CD4-positive, alpha-beta memory T cell (primary cell): ENCODE results near the gene CAPN2. TPM values are rescaled to one million over a fixed set of nuclear protein-coding genes. Genes with fewer than 3 reads are reported as not detected.

Experiments used
- CTCF ChIA-PET: fragments of 350-600 bp; sonication (Branson Sonifier 250); formaldehyde crosslinking; loops from one replicate; lab custom pipeline; 2021; ENCODE audit warnings: inconsistent platforms; ENCODE audit not compliant: partially characterized antibody; lab: Charles Lee
- POLR2A ChIA-PET: fragments of 350-600 bp; sonication (Branson Sonifier 250); formaldehyde crosslinking; loops from one replicate; lab custom pipeline; 2021; ENCODE audit not compliant: partially characterized antibody; lab: Charles Lee
- DNase-seq, 5 donors: peaks; one replicate each; pipeline versions ENCODE4 v3.0.0 to v3.0.0-alpha.2; 2020 to 2022; ENCODE audit warnings: mixed read lengths in 1 of 5
- H3K27ac ChIP-seq: one replicate; pipeline ENCODE4 v1.7.0; 2013; ENCODE audit warnings: low read depth, low read length
- H3K27me3 ChIP-seq: 2 replicates; pipeline ENCODE4 v1.7.0; 2013; ENCODE audit warnings: mild to moderate bottlenecking, low read length, moderate library complexity; ENCODE audit not compliant: insufficient read depth
- H3K36me3 ChIP-seq: 2 replicates; pipeline ENCODE4 v1.7.0; 2013; ENCODE audit warnings: mild to moderate bottlenecking, low read length, moderate library complexity; ENCODE audit not compliant: insufficient read depth
- H3K4me1 ChIP-seq: 2 replicates; pipeline ENCODE4 v1.7.0; 2013; ENCODE audit warnings: mild to moderate bottlenecking, low read length, moderate library complexity; ENCODE audit not compliant: insufficient read depth
- H3K4me3 ChIP-seq, 2 donors: one replicate each; pipeline ENCODE4 v1.7.0; 2013; ENCODE audit warnings: low read length in 2 of 2, mild to moderate bottlenecking in 1 of 2
- H3K9me3 ChIP-seq, 2 donors: one replicate each; pipeline ENCODE4 v1.7.0; 2013; ENCODE audit warnings: low read length in 2 of 2, control low read depth in 1 of 2; ENCODE audit not compliant: control insufficient read depth in 1 of 2
- H3K27ac Mint-ChIP-seq, 7 donors: one replicate each; pipeline ENCODE4 v1.8.0; 2020 to 2021; ENCODE audit warnings: mixed read lengths in 7 of 7, mild to moderate bottlenecking in 6 of 7, inconsistent platforms in 3 of 7, moderate library complexity in 3 of 7
- H3K27me3 Mint-ChIP-seq, 2 donors: one replicate each; pipeline ENCODE4 v1.8.0; 2020 to 2021; ENCODE audit warnings: mixed read lengths in 2 of 2
- H3K36me3 Mint-ChIP-seq, 2 donors: one replicate each; pipeline ENCODE4 v1.8.0; 2020 to 2021; ENCODE audit warnings: mixed read lengths in 2 of 2, inconsistent platforms in 1 of 2, mild to moderate bottlenecking in 1 of 2
- H3K4me1 Mint-ChIP-seq, 4 donors: one replicate each; pipeline ENCODE4 v1.8.0; 2020 to 2021; ENCODE audit warnings: mixed read lengths in 4 of 4, mild to moderate bottlenecking in 1 of 4
- H3K4me3 Mint-ChIP-seq, 8 donors: one replicate each; pipeline ENCODE4 v1.8.0; 2020 to 2021; ENCODE audit warnings: mixed read lengths in 8 of 8, mild to moderate bottlenecking in 7 of 8, moderate library complexity in 6 of 8, inconsistent platforms in 3 of 8
- H3K9me3 Mint-ChIP-seq, 8 donors: one replicate each; pipeline ENCODE4 v1.8.0; 2020 to 2021; ENCODE audit warnings: mixed read lengths in 8 of 8, mild to moderate bottlenecking in 5 of 8, inconsistent platforms in 3 of 8, moderate library complexity in 1 of 8
- intact Hi-C: fragments of 100-400 bp; cut with micrococcal nuclease; formaldehyde crosslinking; loops from one replicate; pipeline ENCODE4 v1.15.1; 2023
- polyA plus RNA-seq, 2 donors: library from polyadenylated mRNA; unstranded; fragments of 300-500 nt; fragmentation: Illumina TruSeq; gene quantifications; one replicate each; pipeline ENCODE4 v1.2.3, GENCODE V29; 2021
- total RNA-seq, 2 experiments: library from RNA; stranded (reverse); gene quantifications; one replicate each; pipeline ENCODE4 v1.2.3, GENCODE V29; 2021

Gene CAPN2
- total and polyA plus RNA-seq, 4 experiments from 2014 or later: 146 to 231 (median 179) TPM

DNA sequence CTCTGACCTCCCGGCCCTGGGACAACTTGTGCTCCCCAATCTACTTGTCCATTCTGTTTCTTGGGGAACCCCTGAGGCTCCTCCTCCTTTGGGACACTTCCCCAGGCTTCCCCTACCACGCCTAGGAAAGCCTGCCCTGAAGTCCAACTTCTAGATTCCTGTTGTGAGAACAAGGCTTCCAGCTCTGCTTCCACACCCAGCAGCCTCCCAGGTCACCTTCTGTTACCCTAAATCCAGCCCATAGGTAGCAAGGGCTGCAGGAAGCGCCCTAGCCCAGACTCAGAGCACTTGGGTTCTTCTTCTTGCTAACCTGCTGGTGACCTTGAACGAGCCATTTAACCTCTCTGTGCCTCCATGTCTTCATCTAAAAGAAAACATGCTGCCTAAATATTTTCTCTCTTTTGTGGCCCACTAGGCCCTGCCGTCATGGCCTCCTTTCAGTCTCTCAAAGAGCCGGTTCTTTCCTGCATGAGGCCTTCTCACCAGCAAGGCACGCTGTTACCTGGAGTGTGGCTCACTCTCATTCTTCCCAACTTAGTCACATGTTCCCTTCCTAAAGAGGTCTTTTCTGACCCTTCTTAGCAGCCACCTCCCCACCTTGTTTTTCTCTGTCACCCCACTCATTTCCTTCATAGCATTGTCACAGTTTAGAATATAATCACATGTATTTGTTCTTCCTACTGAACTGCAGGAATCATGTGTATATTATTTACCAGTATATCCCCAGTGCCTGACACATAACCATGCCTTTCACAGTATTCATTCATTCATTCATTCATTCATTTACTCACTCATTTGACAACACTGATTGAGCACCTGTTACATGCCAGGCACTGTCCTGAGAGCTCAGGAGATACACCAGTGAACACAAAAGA is 1.4 kb downstream of the CAPN2 start:
- ChIA-PET POLR2A (interaction anchor here (0.6 to 4.7 kb wide), 7 partner anchors 7 to 132 kb away, joined by 3 to 71 read pairs (median 8); partner anchors contain the start of gene TP53BP2), CTCF (interaction anchor here (2.0 to 5.2 kb wide), 4 partner anchors 13 to 36 kb away, joined by 8 to 100 read pairs (median 10); no protein-coding TSS in a partner anchor)
- Mint-ChIP-seq H3K4me1 (peaks cover 59 to 87% (median 67%) of the 10 kb centered on the region in 4 donors), H3K36me3 (peaks cover 16 to 23% of the 10 kb centered on the region in 2 donors), H3K4me3 (peak overlapping the region; percentile 82 to 95 (median 88)), H3K27ac (peak overlapping the region; percentile 85 to 98 (median 94)), H3K27me3 (no peaks in the 10 kb centered on the region), H3K9me3 (no peaks in the 10 kb centered on the region)
- H3K9me3 ChIP-seq: no peaks in the 10 kb centered on the region
- intact Hi-C loops: loop anchor here (2.0 to 5.0 kb wide), 2 partner anchors 15 to 134 kb away; partner anchors contain the start of gene TP53BP2
- peak; percentile 23 to 65 (median 33) for DNase-seq
- H3K27me3 ChIP-seq: no peaks in the 10 kb centered on the region
- peaks cover 76% of the 10 kb centered on the region for H3K4me1 ChIP-seq
- H3K36me3 ChIP-seq: peaks cover 14% of the 10 kb centered on the region
- H3K4me3 ChIP-seq: peak overlapping the region; percentile 53 to 74
- peak overlapping the region; percentile 79 for H3K27ac ChIP-seq

DNA sequence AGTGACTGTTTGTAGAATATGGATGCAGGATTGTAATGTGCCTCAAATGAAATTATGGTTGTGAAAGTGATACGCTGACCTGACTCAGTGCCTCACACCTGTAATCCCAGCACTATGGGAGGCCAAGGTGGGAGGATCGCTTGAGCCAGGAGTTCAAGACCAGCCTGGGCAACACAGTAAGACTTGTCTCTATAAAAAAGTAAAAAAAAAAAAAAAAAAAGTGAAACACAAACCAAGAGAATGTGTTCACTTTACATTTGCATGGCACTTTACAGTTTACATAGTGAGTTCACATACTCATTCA is 2.0 kb downstream of the CAPN2 start:
- peak overlapping the region; percentile 85 to 98 (median 96) for H3K27ac Mint-ChIP-seq
- ChIA-PET CTCF (interaction anchor here (5.2 kb wide), 1 partner anchor 36 kb away, joined by 100 read pairs; no protein-coding TSS in a partner anchor), POLR2A (interaction anchor here (4.7 kb wide), 1 partner anchor 35 kb away, joined by 71 read pairs; no protein-coding TSS in a partner anchor)
- no peak for DNase-seq
- H3K4me3 ChIP-seq: peak overlapping the region in 1 of 2 donors; percentile 53
- no peaks in the 10 kb centered on the region for H3K9me3 ChIP-seq
- peaks cover 82% of the 10 kb centered on the region for H3K4me1 ChIP-seq
- no peaks in the 10 kb centered on the region for H3K27me3 Mint-ChIP-seq
- H3K27me3 ChIP-seq: no peaks in the 10 kb centered on the region
- H3K36me3 ChIP-seq: peaks cover 20% of the 10 kb centered on the region
- intact Hi-C loops: loop anchor here (5.0 kb wide), 1 partner anchor 133 kb away; the partner anchor contains the start of gene TP53BP2
- H3K9me3 Mint-ChIP-seq: no peaks in the 10 kb centered on the region
- H3K4me1 Mint-ChIP-seq: peaks cover 57 to 86% (median 71%) of the 10 kb centered on the region in 4 donors
- H3K27ac ChIP-seq: peak overlapping the region; percentile 79
- peak overlapping the region; percentile 86 to 95 (median 88) for H3K4me3 Mint-ChIP-seq
- H3K36me3 Mint-ChIP-seq: peaks cover 22 to 27% of the 10 kb centered on the region in 2 donors

DNA sequence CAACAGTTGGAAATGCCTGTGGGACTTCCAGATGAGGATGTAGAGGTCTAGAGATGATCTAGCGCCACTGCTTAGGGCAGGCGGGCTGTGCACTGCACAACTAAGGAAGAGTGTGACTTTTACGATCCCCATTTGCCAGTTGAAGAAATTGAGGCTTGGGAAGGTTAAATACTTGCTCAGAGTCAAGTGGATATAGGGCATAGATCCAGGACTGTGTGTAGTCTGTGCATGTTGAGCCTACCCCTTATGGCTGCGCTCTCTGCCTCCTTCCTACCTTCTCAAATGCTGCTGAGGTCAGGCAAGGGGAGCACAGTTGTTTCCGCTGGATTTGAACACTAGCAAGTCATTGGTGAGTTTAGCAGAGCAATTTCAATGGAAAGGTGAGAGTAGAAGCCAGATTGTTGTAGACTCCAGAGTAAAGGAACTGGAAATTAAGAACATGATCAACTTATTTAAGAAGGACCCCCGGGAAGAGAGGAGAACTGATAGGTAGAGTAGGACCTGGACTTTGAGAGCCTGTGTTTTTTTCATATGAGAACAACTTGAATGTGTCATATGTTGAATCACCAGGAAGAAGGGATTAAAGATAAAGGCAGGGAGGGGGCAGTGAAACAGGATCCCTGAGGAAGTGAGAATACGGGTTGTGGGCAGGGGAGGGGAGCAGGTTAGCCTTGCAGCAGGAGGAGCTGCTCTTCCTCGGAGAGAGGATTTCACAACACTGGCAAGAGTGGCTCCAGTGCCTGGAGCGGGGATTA is 2.7 kb downstream of the CAPN2 start:
- peaks cover 61 to 88% (median 75%) of the 10 kb centered on the region in 4 donors for H3K4me1 Mint-ChIP-seq
- peak overlapping the region; percentile 70 to 87 (median 80) for H3K4me3 Mint-ChIP-seq
- H3K27ac Mint-ChIP-seq: peak overlapping the region; percentile 85 to 98 (median 96)
- ChIA-PET POLR2A (interaction anchor here (4.6 to 4.7 kb wide), 3 partner anchors 12 to 35 kb away, joined by 42 to 71 read pairs (median 62); no protein-coding TSS in a partner anchor), CTCF (interaction anchor here (1.1 to 17.3 kb wide), 4 partner anchors 13 to 35 kb away, joined by 4 to 233 read pairs (median 61); no protein-coding TSS in a partner anchor)
- no peaks in the 10 kb centered on the region for H3K9me3 Mint-ChIP-seq
- H3K27ac ChIP-seq: peak overlapping the region; percentile 79
- no peaks in the 10 kb centered on the region for H3K27me3 ChIP-seq
- intact Hi-C loops: loop anchor here (5.0 kb wide), 1 partner anchor 132 kb away; the partner anchor contains the start of gene TP53BP2
- peaks cover 26% of the 10 kb centered on the region for H3K36me3 ChIP-seq
- H3K27me3 Mint-ChIP-seq: no peaks in the 10 kb centered on the region
- DNase-seq: no peak
- H3K4me1 ChIP-seq: peaks cover 88% of the 10 kb centered on the region
- peak overlapping the region; percentile 29 to 44 for H3K4me3 ChIP-seq
- peaks cover 28 to 34% of the 10 kb centered on the region in 2 donors for H3K36me3 Mint-ChIP-seq
- H3K9me3 ChIP-seq: no peaks in the 10 kb centered on the region

DNA sequence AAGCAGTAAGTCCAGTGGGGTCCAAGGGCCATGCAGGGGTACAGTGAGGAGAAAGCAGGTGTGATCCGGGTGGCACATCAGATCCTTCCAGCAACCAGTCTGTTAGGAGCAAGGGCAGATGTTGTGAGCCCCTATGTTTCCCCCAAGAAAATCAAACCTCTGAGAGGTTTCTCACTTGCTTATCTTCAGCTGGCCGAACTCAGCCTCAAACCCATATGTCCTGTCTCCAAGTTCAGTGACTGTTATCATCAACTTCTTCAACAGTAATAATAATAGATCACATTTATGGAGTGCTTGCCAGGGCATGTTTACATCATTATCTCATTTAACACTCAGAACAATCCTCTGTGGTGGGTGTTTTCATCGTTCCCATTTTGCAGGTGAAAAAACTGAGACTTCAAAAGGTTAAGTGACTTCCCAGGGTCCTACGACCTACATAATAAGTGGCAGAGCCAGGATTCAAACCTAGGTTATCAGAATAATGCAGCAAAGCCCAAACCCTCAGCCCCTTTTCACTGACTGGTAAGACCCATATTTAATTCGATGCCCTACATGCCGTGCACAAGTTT is 3.3 kb downstream of the CAPN2 start:
- H3K27ac ChIP-seq: peak overlapping the region; percentile 79
- Mint-ChIP-seq H3K36me3 (peaks cover 33 to 40% of the 10 kb centered on the region in 2 donors), H3K27ac (peak overlapping the region; percentile 85 to 98 (median 96)), H3K4me3 (peak overlapping the region; percentile 70 to 87 (median 82)), H3K4me1 (peaks cover 59 to 87% (median 76%) of the 10 kb centered on the region in 4 donors), H3K9me3 (no peaks in the 10 kb centered on the region), H3K27me3 (no peaks in the 10 kb centered on the region)
- no peaks in the 10 kb centered on the region for H3K9me3 ChIP-seq
- ChIA-PET CTCF (interaction anchor here (0.9 to 17.3 kb wide), 6 partner anchors 8 to 32 kb away, joined by 3 to 233 read pairs (median 4); no protein-coding TSS in a partner anchor), POLR2A (interaction anchor here (1.1 to 4.7 kb wide), 7 partner anchors 11 to 1003 kb away, joined by 3 to 62 read pairs (median 8); partner anchors contain the start of genes AIDA, BROX and TP53BP2)
- H3K4me1 ChIP-seq: peaks cover 89% of the 10 kb centered on the region
- intact Hi-C loops: loop anchor here (1.0 kb wide), 1 partner anchor 11 kb away; no protein-coding TSS in a partner anchor
- H3K36me3 ChIP-seq: peaks cover 33% of the 10 kb centered on the region
- peak overlapping the region in 1 of 2 donors; percentile 29 for H3K4me3 ChIP-seq
- DNase-seq: no peak
- H3K27me3 ChIP-seq: no peaks in the 10 kb centered on the region

DNA sequence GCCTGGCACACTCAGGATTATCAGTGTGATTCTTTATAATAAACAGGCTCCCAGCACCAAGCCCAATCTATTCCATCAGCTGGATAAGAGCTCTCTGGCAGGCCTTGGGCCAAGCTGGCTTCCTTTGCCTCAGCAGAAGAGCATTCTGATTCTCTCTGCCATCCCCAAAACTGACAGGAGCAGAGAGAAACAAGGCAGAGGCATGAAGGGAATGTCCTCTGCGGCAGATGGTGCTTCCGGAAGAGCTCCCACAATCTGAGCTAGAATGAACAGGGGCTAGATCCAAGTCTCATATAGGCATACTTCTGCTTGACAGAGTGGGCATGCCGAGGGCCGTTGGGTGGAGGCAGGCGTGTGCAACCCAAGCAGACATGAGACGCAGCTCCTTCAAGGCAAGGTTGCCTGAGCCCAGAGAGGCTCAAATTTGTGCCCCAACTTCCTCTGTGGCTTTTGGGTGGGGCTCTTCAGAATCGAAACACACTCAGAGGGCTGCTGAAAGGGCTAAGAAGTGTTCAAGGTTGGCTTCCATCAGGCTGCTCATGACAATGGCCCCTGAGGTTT is 4.0 kb downstream of the CAPN2 start:
- peaks cover 37% of the 10 kb centered on the region for H3K36me3 ChIP-seq
- no peaks in the 10 kb centered on the region for H3K27me3 ChIP-seq
- H3K27ac ChIP-seq: peak overlapping the region; percentile 79
- Mint-ChIP-seq H3K4me1 (peaks cover 58 to 87% (median 76%) of the 10 kb centered on the region in 4 donors), H3K27ac (peak overlapping the region; percentile 85 to 98 (median 96)), H3K4me3 (peak overlapping the region; percentile 39 to 87 (median 82)), H3K36me3 (peaks cover 40 to 47% of the 10 kb centered on the region in 2 donors), H3K9me3 (no peaks in the 10 kb centered on the region), H3K27me3 (no peaks in the 10 kb centered on the region)
- ChIA-PET POLR2A (interaction anchor here (1.0 to 4.7 kb wide), 10 partner anchors 11 to 1004 kb away, joined by 3 to 62 read pairs (median 4); partner anchors contain the start of genes AIDA, BROX and TP53BP2), CTCF (interaction anchor here (0.7 to 17.3 kb wide), 9 partner anchors 8 to 31 kb away, joined by 3 to 233 read pairs (median 4); no protein-coding TSS in a partner anchor)
- peaks cover 89% of the 10 kb centered on the region for H3K4me1 ChIP-seq
- H3K4me3 ChIP-seq: peak overlapping the region; percentile 12 to 29
- intact Hi-C loops: loop anchor here (1.0 kb wide), 1 partner anchor 10 kb away; no protein-coding TSS in a partner anchor
- H3K9me3 ChIP-seq: no peaks in the 10 kb centered on the region
- DNase-seq: peak; percentile 67 to 80 (median 72)

DNA sequence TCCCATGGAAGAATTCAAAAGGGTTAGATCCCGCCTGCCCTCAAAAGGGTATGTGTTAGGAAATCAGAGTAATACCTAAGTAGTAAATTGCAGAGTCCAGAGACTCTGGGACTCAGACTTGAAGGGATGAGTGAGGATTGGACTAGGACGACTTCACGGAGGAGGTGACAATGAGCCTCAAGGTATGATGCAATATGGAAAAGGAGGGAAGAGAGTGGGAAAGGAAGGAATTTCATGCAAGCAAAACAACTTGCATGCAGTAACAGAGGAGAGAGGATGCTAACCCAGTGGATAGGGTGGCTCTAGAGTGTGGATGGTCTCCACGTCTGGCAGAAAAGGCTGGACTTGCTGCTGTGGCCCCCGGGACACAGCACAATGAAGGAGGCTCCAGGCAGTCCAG is 4.8 kb downstream of the CAPN2 start:
- Mint-ChIP-seq H3K4me1 (peaks cover 62 to 89% (median 78%) of the 10 kb centered on the region in 4 donors), H3K36me3 (peaks cover 46 to 53% of the 10 kb centered on the region in 2 donors), H3K27me3 (no peaks in the 10 kb centered on the region), H3K4me3 (peak overlapping the region; percentile 39 to 87 (median 82)), H3K27ac (peak overlapping the region; percentile 85 to 98 (median 96)), H3K9me3 (no peaks in the 10 kb centered on the region)
- H3K27me3 ChIP-seq: no peaks in the 10 kb centered on the region
- DNase-seq: no peak
- intact Hi-C loops: no loop called here
- H3K4me3 ChIP-seq: peak overlapping the region in 1 of 2 donors; percentile 29
- ChIA-PET POLR2A (interaction anchor here (1.0 to 4.7 kb wide), 10 partner anchors 10 to 1004 kb away, joined by 3 to 62 read pairs (median 4); partner anchors contain the start of genes AIDA, BROX and TP53BP2), CTCF (interaction anchor here (1.0 to 17.3 kb wide), 5 partner anchors 9 to 31 kb away, joined by 4 to 233 read pairs (median 4); no protein-coding TSS in a partner anchor)
- H3K4me1 ChIP-seq: peaks cover 87% of the 10 kb centered on the region
- peak overlapping the region; percentile 79 for H3K27ac ChIP-seq
- peaks cover 37% of the 10 kb centered on the region for H3K36me3 ChIP-seq
- H3K9me3 ChIP-seq: no peaks in the 10 kb centered on the region
